Ishikawa (cell line): Measurements from ENCODE around the gene KRT79.

Experiments
- CEBPB ChIP-seq: IDR thresholded peaks from 2 replicates; pipeline ENCODE4 v1.6.1; 2012
- CREB1 ChIP-seq: IDR thresholded peaks from 2 replicates; pipeline ENCODE4 v1.6.1; 2012; ENCODE audit warnings: low read depth
- EGR1 ChIP-seq: IDR thresholded peaks from 2 replicates; pipeline ENCODE4 v1.6.1; 2012
- EP300 ChIP-seq: IDR thresholded peaks from 2 replicates; pipeline ENCODE4 v1.6.1; 2012; ENCODE audit warnings: borderline replicate concordance
- FOXM1 ChIP-seq: IDR thresholded peaks from 2 replicates; pipeline ENCODE4 v1.6.1; 2012; ENCODE audit warnings: low read depth, borderline replicate concordance
- MAX ChIP-seq: IDR thresholded peaks from 2 replicates; pipeline ENCODE4 v1.6.1; 2012
- NFIC ChIP-seq: IDR thresholded peaks from 2 replicates; pipeline ENCODE4 v1.6.1; 2012
- RAD21 ChIP-seq: IDR thresholded peaks from 2 replicates; pipeline ENCODE4 v1.6.1; 2012; ENCODE audit warnings: low read depth
- REST ChIP-seq: IDR thresholded peaks from 2 replicates; pipeline ENCODE4 v1.6.1; 2012; ENCODE audit warnings: low read depth, mild to moderate bottlenecking
- TAF1 ChIP-seq: IDR thresholded peaks from 2 replicates; pipeline ENCODE4 v1.6.1; 2012; ENCODE audit warnings: low read depth, mild to moderate bottlenecking
- TCF12 ChIP-seq: IDR thresholded peaks from 2 replicates; pipeline ENCODE4 v1.6.1; 2012; ENCODE audit warnings: low read depth
- TEAD4 ChIP-seq: IDR thresholded peaks from 2 replicates; pipeline ENCODE4 v1.6.1; 2012
- USF1 ChIP-seq: IDR thresholded peaks from 2 replicates; pipeline ENCODE4 v1.6.1; 2012
- YY1 ChIP-seq: IDR thresholded peaks from 2 replicates; pipeline ENCODE4 v1.6.1; 2012; ENCODE audit warnings: low read depth
- ZBTB7A ChIP-seq: IDR thresholded peaks from 2 replicates; pipeline ENCODE4 v1.6.1; 2012; ENCODE audit warnings: low read depth

KRT79 gene

GRCh38 chr12:52791271-52792184 lies 42.6 kb downstream of the KRT79 start:
- TF ChIP-seq RAD21 (no peak), REST (no peak), NFIC (no peak), EGR1 (no peak), CREB1 (no peak), YY1 (no peak), CEBPB (no peak), TEAD4 (no peak), EP300 (no peak), MAX (no peak), ZBTB7A (no peak), TAF1 (no peak)

- no peak for TF ChIP-seq USF1
- TF ChIP-seq EP300, result no peak
- no peak for TF ChIP-seq REST
- TF ChIP-seq EGR1, result no peak
- TF ChIP-seq YY1, result no peak
- no peak for TF ChIP-seq CREB1
- no peak for TF ChIP-seq TEAD4
- TF ChIP-seq CEBPB, result no peak
- TF ChIP-seq MAX, result no peak
- no peak for TF ChIP-seq NFIC
- TF ChIP-seq ZBTB7A, result no peak
- TF ChIP-seq FOXM1, result no peak
- no peak for TF ChIP-seq TCF12
- TF ChIP-seq RAD21, result no peak
- no peak for TF ChIP-seq TAF1
These were observed 43.5 kb downstream of the KRT79 start for GRCh38 chr12:52790427-52791270.

GRCh38 chr12:52789637-52790426 lies 44.3 kb downstream of the KRT79 start:
- peak; percentile 44 for TF ChIP-seq MAX
- no peak for TF ChIP-seq USF1

GRCh38 chr12:52788876-52789636 lies 45.1 kb downstream of the KRT79 start:
- TF ChIP-seq CREB1, result no peak
- TF ChIP-seq NFIC, result no peak
- no peak for TF ChIP-seq YY1
- no peak for TF ChIP-seq EGR1
- no peak for TF ChIP-seq TAF1
- no peak for TF ChIP-seq REST
- TF ChIP-seq USF1, result no peak
- no peak for TF ChIP-seq FOXM1
- no peak for TF ChIP-seq MAX
